GM10847 (cell line): ENCODE measurements around the gene GPSM3.

Experiments
- POLR2A ChIP-seq: IDR thresholded peaks from 2 replicates; pipeline ENCODE4 v1.6.1; 2011; ENCODE audit not compliant: insufficient read length; ENCODE audit errors: extremely low read depth

GPSM3 gene

DNA sequence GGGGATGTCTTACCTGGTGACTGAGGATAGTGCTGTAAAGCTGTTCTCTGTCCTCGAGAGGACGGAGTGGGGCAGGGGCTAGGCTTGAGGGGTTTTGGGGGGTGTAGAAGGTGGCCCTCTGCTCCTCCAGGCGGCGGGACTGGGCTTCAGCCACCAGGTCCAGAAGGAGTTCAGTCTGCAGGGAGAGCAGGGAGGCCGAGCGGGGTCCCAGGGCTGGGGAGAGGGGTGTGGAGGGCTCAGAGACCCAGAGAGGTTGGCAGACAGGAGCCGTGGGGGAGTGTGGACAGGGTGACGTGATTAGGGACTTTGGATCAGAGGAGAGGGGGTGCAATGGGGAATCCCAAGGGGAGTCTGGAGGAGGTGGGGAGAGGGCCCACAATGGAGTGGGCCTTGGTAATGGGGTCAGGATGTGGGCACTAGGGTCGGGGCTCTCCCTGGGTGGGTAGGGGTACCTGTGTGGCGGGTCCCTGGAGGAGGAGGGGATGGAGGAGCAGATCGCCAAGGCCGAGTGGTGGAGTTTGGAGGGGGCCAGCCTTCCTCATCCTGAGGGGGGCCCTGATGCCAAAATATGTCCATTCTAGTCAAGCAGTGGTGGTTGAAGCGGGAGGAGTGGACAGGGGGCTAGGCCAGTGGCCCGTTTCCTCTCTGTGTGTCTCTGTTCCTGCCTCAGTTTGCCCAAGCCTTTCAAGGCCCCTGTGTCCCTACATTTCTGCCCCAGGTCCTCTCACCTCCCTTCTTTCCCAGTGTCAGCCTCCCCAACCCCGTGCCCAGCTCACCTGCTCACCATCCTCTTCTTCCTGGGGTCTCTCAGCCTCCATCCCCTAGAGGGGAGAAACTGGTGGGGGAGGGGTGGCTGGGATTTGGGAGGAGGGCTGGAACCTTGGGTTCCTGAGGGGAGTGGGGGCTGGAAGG is 491 bp downstream of the GPSM3 start:
- TF ChIP-seq POLR2A: no peak

DNA sequence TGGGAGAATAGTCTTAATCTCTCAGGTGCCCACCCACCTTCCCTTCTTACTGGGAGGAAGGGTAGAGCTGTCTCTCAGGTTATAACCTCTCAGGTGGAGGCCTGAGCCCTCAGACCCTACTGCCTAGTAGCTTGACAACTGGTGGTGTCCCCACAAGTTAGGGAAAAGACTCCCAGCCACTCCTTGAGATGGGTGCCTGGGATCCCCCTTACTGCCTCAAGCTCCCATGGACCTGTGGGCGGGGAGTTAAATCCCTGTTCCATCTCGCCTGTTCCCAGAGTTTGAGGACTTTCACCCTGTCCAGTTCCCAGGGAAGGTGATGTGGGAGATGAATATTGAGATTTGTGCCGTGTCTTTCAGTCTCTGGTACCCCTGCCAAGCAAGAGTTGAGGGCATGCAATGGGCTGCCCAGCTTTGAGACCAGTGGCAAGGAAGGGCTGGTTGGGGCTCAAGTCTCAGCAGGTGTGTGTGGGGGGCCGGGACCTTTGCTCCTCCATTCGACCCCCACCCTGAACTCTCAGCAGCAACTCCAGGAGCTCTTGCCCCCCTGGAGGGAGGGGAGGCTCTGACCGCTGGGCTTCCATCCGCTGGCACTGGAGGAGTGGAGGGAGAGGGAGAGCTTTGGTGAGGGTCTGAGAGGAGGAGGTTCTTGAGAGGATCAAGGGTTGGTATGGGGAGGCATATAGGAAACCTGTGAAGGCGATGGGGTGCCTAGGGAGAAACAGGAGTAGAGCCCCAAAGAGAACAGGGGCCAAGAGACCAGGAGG is 1.3 kb downstream of the GPSM3 start:
- TF ChIP-seq POLR2A: no peak

DNA sequence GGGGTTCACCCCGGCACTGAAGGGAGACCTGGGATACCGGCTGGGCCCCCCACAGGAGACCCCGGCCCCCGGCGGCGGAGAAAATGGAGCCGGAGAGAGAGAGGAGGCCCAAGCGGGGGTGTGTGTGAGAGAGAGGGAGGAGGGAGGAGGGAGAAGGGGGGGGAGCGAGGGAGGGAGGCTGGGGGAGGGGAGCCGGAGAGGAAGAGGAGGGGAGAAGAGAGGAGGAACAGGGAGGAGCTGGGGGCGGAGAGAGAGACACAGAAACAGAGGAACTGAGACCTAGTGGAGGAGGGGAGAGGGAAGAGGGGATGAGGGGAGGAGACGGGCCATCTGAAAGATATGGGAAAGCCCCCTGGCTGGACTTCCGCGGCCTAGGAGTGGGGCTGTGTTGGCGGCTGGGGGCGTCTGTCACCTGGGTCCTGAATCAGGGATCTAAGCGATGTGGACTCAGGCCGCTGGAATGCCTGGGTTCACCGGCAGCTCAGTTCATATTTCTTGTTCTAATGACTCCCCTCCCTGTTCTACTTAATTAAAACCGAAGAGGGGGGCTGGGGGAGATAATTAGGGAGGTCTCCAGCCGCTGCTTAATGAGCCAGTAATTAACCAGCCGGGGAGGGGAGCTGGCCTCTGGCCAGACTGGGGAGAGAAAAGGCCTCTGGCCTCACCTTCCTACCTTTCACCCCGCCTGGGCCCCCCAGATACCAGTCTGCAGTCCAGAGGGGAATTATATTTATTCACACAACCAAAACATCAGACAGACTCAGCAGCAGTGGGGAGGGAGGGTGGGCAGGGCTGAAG is 2.2 kb downstream of the GPSM3 start, which contains the start of gene PBX2:
TSS of gene PBX2 (minus strand) at position 149 of the 798 bp plus-strand sequence. CDS start 287 bp downstream, outside the sequence.
- TF ChIP-seq POLR2A: peak; percentile 49

DNA sequence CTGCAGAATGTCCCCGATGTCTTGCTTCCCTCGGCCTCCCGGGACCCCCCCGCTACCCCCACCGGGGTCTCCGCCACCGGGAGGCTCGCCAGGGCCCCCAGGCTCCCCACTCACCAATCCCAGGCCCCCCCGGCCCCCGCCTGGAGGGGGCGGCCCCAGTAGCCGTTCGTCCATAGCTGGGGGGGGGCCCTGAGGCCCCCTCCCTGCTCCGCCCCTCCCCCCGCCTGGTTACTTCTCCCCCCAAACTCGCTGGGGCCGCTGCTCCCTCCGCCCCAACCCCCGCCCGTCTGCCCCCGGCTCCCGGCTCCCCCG is 2.7 kb downstream of the GPSM3 start:
- no peak for TF ChIP-seq POLR2A

DNA sequence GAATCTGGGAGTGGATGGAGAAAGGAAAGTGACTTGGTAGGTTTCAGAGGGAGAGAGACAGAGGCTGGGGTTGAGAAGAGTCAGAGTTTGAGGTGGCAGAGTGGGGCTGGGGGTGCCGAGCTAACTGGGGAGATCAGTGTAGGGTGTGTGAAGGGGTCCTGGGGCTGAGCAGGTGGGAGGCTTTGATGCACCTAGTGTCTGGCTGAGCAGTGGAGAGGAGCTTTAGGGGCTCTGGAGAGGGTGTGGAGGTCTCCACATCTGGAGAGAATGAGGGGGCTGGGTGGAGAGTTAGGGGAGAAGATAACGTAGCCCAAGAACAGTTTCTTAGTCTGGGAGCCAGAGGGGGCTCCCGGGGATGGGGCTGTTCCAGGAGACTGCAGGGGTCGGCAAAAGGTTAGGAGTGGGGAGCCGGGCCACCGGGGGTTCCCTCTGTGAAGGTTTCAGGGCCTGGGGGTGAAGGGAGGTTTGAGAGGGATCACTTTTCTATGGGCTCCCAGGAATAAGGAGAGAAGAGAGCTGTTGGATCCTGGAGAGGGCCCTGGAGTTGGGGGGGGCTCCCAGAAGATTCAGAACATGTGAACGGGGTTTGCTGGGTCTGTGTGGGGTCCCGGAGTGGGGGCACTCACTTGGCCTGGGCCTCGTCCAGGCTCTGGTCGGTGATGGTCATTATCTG is 3.2 kb downstream of the GPSM3 start:
- no peak for TF ChIP-seq POLR2A

DNA sequence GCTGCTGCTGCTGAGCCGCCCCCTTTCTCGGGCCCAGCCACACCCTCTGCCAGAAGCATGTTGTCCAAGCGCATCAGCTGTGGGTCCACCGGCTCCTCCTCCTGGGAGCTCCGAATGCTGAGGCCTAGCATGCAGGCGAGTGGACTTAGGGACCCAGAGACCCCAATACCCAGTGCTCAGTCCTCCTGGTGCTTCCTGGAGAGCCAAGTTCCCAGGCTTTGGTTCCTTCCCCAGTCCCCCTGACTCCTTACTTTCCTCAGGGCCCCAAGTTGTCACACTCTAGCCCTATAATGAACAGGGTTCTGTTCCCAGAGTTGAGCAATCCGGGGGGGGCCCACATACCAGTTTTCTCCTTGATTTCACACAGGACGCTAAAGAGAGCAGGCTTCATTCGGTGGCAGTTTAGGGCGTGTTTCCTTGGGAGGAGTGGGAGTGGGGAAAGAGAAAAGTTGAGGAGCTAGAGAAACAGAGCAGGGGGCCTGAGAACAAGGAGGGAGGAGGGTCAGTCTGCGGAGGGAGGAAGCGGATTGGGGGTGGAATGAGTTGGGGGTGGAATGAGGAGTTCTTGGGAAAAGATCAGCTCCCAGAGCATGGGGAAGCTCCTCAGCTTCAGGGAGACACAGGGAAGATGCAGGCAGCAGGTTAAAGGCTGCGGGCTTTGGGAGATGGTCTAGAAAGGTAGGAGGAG is 3.9 kb downstream of the GPSM3 start:
- no peak for TF ChIP-seq POLR2A

DNA sequence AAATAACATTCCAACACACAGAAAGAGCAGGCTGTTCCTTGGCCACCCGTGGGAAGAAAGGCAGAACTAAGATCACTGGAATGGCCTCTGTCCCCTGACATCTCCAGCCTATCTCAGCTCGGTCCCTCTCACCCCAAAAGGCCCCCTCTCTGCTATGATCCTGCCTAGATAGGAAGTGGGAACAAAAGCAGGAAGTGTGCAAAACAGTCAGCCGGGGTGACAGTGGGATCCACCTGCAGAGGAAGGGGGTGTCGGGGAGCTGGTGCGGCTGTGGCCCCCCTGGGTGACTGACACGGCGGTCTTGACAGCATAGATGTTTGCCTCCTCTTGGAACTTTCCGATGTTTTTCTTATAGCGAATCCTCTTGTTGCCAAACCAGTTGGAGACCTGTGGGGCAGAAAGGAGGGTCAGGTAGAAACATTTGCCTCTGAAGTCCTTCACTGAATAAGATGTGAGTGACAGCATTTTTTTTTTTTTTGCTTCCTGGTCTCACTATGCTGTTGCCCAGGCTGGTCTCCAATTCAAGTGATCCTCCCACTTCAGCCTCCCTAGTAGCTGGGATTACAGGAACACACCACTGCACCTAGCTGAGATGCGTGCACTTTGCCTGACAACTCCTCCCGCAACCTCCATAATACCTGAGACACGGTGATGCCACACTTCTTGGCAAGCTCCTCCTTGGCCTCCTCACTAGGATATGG is 5.3 kb downstream of the GPSM3 start:
- TF ChIP-seq POLR2A: no peak

DNA sequence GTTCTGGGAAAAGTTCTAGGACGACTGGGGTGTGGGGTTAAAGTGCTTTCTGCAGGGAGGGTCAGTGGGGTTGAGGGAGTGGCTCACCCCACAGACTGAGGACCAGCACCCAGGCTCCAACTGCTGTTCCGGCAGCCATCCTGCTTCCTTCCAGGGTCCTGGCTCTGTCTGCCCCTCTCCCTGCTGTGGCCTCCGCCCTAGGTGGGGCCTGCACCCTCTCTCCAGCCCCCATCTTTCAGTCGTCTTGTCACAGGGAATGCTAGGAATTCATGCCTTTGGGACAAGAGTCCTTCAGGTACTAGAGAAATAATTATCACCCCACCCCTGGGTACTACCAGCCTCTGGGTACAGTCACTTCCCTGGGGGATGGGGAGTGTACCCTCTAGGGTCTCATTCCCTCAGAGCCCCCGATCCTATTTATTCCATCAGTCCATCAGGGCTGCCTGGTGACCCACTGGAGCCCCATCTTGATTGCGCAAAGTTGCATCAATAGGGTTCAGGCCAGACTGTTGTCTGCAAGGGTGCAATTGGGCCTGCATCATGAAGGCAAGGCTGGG is 8.3 kb downstream of the GPSM3 start, which contains the start of gene AGER:
TSS of gene AGER (minus strand) at position 170 of the 557 bp plus-strand sequence. CDS start at position 139, 31 bp downstream.
- TF ChIP-seq POLR2A: no peak

DNA sequence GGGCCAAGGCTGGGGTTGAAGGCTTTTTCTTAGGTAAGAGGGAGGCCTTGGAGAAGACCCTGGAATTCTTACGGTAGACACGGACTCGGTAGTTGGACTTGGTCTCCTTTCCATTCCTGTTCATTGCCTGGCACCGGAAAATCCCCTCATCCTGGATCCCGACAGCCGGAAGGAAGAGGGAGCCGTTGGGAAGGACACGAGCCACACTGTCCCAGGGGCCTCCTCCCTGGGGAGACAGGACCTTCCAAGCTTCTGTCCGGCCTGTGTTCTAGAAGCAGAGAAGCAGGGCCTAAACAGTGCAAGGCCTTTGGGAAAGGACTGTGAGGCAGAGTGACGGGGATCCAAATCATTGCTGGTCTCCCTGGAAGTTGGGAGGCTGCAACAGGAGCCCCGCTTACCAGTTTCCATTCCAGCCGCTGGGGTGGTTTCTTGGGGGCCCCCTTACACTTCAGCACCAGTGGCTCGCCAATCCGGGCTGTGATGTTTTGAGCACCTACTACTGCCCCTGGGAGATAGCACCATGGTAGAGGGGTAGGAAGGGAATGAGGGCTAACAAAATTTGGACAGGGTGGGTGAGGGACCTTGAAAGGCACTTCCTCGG is 8.9 kb downstream of the GPSM3 start:
- TF ChIP-seq POLR2A: no peak

DNA sequence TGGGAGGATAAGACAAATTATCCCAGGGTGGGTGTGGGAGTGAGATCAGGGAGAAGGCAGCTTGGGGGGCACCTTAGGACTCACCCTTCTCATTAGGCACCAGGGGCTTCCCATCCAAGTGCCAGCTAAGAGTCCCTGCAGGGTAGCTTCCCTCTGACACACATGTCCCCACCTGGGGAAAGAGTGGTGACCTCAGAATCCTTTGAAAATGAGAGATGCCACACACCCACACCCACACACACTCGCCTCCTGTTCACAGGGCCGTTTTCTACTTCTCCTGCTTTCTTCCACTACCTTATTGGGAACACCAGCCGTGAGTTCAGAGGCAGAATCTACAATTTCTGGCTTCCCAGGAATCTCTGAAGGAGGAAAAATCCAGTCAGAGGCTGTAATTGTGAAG is 9.4 kb downstream of the GPSM3 start:
- no peak for TF ChIP-seq POLR2A

DNA sequence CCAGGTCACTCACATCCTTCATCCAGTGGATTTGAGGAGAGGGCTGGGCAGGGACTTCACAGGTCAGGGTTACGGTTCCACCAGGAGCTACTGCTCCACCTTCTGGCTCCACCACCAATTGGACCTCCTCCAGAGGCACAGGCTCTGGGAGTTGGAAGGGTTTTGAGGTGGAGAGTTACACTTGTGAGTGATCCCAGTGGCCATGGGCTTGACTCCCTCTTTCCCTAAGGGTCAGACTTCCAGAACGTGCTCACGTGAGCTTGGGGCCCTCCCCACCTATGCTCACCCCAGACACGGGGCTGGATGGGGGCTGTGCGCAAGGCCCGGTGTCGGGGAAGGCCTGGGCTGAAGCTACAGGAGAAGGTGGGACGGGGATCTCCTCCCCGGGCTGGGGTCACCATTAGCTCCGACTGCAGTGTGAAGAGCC is 9.9 kb downstream of the GPSM3 start:
- TF ChIP-seq POLR2A: no peak

DNA sequence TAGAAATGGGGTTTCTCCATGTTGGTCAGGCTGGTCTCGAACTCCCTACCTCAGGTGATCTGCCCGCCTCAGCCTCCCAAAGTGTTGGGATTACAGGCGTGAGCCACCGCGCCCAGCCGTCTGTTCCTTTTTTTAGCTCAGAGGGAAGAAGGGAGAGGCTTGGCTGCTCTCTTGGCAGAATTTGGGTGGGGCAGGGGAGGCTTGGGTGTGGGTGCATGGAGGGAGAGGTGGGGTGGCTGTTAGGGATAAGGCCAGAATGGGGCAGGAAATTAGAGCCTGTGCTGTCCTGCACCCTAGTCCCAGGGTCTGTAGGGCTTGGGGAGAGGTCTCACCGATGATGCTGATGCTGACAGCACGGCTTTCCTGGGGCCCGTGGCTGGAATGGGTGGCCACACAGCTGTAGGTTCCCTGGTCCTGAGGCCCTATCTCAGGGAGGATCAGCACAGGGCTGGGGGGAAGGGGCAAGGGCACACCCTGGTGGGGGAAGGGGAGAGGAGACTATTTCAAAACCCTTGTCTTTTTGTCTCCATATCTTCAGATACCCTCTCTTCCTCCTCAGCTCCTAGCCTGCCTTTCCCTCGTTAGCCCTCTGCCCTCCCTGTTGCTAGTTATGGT is 10.4 kb downstream of the GPSM3 start:
- TF ChIP-seq POLR2A: no peak
